Measurements from ENCODE around the gene OVCA2.

Gene OVCA2

DNA sequence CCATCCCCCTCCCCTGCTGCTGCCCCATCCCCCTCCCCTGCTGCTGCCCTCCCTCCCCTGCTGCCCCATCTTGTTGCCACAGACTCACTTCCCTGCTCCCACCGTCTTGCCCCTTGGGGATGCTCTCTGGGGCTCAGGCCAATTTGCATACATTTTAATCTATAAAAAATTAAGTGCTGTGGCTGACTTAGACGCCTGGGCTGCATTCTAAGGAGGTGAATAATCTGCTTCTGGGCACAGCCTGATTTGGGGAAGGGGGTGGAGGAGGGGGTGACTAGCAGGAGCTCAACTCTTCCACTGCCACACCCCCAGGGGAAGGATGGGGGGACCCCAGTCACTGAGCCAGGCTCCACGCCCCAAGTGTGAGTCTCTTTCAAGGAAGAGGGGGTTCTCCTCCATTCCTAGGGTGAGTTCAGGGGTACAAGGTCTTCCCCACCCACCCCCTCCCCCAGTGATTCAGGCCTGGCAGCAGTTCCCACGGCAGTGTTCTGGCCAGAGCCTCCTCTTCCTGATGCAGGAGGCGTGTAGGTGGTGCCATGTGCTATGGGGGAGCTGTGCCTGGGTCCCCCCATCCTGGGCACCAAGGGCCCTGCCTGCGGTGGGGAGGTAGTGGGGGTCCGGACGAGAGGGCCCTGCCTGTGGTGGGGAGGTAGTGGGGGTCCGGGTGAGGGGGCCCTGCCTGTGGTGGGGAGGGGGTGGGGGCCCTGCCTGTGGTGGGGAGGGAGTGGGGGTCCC, 6.8 kb upstream of the OVCA2 start:
- DNase-seq = peak; percentile 83

DNA sequence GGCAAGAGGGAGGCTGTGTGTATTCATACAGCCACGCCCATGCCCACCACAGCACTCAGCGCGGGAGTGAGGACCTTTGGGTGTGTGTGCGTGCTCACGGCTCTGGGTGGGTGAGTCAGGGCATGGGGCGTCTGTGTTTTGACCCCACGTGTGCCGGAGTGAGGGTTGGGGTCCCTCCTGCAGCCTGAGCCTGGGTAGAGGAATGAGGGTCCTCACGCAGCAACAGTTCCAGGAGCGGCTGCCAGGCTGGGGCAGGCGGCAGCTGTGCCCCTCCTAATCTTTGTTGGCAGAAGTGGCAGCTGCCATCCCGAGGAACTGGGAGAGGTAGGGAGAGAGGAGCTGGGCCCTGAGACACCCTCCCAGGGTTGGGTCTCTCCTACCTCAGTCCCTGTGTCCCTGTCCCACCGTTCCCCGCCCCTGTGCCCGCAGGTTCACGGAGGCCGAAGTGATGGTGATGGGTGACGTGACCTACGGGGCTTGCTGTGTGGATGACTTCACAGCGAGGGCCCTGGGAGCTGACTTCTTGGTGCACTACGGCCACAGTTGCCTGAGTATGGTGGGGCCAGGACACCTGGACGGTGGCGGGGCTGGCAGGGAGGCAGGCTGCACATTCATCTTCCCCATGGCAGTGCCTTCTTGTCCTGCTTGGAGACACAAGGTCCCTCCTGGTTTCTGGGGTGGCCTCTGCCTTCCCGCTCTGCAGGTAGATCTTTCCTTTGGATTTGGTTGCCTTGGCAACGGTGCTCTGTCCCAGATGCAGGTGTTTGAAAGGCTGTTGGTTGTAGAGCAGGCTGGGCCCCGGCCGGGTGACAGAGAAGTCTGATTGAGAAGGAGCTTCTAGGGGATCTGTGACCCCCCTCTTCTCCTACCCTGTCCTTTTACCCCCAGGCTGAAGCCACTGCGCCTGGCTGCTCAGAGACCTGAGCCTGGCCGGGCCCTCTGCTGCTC, 6.0 kb upstream of the OVCA2 start:
- no peak for DNase-seq

DNA sequence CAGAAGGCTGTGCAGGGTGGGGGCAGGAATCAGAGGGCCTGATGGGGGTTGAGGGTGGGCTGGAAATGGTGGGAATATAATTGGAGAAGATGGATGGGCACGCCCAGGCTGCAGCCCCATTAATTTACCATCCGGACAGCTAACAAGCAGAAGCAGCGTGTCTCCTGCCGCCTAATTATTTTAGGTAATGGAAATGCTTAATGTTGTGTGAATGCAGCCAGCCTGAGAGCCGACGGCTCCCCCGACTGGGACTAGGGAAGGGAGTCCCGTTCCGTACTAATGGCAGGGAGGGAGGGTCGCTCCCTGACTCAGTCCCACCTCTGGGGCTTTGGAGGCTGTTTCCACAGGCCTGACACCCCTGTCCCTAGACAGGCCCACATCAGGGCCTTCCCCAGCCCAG, 4.7 kb upstream of the OVCA2 start:
- DNase-seq = no peak

DNA sequence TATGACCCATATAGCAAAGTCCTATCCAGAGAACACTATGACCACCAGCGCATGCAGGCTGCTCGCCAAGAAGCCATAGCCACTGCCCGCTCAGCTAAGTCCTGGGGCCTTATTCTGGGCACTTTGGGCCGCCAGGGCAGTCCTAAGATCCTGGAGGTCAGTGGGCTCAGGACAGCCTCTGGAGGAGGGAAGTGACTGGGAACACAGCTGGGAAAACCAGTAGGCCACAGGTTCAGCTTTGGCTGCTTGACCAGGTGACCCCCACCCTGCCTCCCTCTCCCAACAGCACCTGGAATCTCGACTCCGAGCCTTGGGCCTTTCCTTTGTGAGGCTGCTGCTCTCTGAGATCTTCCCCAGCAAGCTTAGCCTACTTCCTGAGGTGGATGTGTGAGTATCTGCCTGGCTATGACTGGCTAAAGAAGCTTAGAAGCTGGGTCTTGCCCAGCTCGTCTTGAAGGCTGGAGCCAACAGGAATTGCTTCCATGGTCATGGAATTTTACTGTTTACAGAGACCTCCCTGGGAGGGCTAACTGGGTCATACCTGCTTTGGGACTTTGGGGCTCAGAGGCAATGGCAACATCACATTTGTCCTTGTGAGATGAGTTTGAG, 1.5 kb upstream of the OVCA2 start:
- no peak for DNase-seq

DNA sequence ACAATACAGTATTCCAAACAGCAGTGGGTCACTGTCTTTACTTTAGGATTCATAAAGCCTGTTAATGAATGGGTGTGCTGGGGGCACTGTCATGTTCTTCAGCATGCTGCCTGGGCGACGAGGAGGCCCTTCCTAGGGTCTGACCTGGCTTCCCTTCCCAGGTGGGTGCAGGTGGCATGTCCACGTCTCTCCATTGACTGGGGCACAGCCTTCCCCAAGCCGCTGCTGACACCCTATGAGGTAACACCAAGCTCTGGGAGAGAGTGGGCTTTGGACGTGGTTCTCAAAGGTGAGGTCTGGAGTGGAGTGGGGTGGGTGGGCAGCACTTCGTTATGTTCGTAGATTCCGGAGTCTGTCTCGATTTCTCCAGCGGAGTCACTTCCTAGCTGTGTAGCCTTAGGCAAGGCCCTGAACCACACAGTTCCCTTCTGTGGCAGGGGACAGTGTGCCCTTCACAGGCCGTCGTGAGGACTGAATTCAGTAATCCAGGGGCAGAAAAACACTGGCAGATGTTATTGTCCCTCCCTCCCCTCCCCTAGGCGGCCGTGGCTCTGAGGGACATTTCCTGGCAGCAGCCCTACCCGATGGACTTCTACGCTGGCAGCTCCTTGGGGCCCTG, 771 bp upstream of the OVCA2 start:
- peak; percentile 53 for DNase-seq

DNA sequence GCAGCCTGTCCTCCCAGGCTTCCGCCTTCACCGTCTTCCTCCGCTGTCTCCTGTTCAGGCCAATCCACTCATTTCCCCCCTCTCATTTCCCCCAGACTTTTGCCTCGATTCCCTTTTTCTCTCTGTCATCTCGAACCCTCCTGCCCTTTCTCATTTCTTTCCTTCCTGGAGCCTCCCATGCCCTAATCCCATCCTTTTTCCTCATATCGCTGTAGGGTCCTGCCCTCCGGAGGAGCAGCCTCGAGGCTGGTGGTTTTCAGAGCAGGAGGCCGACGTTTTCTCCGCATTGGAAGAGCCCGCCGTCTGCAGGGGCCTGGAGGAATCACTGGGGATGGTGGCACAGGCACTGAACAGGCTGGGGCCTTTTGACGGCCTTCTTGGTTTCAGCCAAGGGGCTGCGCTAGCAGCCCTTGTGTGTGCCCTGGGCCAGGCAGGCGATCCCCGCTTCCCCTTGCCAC, 597 bp downstream of the OVCA2 start:
- peak; percentile 27 for DNase-seq

DNA sequence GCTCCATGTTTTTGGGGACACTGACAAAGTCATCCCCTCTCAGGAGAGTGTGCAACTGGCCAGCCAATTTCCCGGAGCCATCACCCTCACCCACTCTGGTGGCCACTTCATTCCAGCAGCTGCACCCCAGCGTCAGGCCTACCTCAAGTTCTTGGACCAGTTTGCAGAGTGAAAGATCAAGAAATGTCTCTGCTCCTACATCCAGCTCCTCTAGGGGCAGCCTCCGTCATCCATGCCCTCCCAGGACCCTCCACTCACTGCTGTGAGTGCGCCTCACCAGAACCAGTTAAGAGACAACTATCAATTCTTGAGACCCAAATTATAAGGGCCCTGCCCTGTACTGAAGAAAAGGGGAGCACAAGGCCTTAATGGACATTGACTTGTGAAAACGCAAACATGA, 1.1 kb downstream of the OVCA2 start:
- no peak for DNase-seq

DNA sequence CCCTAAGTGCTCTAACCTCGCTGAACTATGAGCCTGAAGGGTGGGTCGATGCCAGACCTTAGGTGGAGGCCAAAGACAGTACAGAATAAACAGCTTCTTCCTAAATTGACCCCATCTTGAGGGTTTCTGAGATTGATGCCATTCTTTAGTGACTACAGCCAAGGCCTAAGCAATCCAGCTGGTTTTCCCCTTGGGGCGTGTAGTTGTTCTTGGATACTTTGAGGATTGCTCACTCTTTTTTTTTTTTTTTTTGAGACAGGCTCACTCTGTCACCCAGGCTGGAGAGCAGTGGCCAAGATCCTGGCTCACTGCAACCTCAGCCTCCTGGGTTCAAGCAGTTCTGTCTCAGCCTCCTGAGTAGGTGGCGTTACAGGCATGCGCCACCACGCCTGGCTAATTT, 2.0 kb downstream of the OVCA2 start:
- no peak for DNase-seq

DNA sequence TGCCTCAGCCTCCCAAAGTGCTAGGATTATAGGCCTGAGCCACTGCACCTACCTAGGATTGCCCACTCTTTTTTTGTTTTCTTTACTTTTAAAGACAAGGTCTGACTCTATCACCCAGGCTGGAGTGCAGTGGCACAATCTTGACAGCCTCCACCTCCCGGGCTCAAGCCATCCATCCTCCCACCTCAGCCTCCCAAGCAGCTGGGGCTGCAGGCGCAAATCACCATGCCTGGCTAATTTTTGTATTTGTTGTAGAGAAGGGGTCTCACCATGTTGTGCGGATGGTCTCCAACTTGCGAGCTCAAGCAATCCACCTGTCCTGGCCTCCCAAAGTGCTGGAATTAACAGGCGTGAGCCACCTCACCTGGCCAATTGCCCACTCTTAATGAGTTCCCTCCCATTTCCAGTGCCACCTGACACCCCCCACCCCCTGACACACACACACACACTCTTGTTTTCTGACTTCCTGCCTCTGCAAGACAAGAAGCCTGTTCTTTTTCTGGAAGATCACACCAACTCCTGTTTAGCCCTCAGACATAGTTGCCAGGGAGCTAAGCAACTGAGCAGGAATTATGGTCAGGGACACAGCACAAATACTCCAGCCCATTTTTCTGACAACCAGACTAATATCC, 2.6 kb downstream of the OVCA2 start:
- DNase-seq = no peak

DNA sequence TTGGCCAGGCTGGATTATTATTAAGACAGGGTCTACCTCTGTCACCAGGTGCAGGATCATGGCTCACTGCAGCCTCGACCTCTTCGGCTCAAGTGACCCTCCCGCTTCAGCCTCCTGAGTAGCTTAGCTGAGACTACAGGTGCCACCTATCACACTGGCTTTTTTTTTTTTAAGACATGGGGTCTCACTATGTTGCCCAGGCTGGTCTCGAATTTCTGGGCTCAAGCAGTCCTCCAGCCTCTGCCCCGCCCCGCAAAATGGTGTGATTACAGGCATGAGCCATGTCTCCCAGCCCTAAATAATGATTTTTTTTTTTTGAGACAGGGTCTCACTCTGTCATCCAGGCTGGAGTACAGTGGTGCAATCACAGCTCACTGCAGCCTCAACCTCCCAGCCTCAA, 5.8 kb downstream of the OVCA2 start:
- no peak for DNase-seq

DNA sequence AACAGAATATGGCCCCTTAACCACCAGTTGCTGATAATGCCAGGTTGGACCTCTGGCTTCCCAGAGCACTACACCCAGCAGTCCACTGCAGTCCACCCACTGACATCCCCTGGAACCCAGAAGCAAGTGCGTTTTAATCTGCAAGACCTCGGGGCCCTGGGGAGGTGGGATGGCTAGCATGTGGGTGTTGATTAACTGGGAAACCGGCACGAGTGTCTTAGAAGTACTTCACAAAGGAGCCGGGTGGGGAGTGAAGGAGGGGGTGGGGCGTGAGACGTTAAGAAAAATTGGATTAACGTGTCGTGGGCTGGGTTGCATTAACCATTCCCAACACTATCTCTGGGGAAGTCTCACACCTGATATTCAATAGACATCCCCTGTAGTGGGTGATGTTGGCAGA, 7.0 kb downstream of the OVCA2 start:
- no peak for DNase-seq

DNA sequence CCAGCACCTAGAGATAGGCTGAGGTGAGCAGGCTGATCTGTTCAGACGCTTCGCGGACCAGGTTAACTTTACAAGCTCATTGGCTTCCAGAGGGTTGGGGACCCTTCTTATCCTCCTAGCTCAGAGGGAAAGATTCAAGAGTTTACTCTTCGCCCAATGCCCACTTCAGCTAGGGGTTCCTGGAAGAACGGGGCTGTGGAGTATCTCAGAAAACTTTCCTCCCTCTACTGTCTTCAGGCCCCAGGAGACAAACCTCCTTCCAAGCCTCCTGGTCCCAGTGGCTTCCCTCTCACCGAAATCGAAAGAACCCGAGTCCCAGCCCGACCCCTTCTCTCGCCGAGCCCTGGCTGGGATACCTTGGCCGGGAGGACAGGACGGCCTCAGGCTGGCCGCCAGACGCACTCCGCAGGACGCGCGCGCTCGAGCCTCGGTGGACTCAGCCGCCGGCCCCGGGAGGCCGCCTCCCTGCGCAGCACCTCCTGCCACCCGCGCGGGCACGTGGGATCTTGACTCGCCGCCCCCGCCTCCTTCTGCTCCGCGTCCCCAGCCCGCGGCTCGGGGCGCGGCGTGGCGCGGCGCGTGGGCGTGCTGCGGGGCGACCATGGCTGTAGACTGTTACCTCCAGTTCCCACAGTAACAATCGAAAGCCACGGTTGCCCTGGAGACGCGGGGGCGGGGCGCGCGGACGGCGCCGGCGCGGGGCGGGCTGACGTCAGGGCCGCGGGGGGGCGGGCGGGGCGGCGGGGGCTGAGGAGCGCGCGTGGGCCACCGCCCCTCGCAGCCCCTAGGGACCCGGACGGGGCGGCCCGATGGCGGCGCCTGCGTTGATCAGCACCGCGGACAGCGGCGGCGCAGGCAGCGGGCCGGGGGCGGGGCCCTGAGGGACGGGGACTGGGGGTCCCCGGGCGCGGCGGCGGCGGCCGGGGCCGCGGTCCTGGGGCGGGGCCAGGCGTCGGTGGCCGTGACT, 7.8 kb downstream of the OVCA2 start:
- DNase-seq = peak; percentile 84

DNA sequence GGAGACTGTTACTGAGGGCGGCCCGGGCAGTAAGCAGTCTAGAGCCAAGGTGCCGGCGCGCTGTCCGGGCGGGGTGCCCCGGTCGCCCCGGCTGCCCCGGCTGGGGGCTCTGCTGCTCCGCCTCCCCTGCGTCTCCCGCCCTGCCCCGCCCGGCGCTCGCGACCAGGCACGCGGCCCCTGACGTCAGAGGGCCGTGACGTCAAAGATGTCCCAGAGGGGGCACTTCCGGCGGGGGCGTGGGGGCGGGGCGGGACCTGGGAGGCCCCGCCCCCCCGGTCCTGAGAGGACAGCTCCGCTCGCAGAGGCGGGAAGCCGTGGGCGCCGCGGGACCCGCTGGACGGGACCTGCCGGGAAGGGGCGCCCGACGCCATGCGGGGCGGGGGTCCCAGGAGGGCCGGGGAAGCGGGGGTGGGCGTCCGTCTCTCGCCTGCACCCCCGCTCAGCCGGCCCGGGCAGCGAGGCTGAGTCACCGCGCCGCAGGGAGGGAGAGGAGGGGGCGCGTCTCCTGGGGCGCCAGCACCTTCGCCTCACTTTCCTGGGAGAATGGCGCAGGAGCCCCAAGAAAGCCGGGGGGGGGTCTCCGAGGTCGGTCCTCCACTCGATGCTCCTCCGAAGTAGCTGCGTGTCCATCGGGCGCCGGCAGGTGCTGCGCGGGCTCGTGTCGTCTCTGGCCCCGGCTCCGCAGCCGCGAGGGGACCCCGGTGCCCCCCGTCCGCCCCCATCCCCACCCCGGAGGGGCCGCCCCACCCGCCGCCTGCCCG, 8.7 kb downstream of the OVCA2 start:
- peak; percentile 74 for DNase-seq

DNA sequence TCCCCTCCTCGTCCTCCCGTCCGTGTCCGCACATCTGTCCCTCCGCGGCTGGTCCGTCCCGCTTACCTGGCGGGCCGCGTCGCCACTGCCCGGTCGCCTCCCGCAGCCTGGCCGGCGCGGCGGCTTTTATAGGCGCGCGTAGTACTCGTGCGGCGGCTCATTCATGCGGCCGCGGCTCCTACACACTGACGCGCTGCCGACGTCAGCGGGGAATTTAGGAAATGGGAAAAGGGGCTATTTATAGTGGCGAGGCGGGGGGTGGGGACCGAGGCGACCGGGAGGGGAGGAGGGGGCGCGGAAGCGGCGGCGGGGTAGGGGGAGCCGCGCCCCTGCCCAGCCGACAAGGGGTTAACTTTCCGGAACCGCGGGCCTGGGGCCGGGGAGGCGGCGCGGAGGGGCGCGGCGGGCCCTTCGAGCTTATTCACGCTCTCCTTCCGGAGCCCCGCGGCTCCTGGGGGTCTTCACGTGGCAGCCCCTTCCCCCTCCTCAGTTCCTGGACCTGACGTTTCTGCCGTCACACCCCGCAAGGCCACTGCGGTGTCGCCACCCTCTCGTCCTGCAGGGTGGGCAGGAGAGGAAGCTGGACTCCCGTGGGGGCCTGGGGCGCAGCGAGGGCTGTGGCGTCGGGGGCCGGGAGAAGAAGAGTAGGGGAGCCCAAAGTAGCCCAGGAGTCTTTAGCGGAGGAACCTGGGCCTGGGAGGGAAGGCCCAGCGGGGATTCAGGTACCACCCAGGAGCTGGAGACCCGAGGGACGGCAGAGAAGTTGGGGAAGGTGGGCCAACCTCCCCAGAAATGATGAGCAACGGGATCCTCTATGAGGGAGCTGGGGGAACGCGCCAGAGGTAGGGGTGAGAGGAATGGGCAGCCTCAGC, 9.5 kb downstream of the OVCA2 start:
- DNase-seq = no peak

DNA sequence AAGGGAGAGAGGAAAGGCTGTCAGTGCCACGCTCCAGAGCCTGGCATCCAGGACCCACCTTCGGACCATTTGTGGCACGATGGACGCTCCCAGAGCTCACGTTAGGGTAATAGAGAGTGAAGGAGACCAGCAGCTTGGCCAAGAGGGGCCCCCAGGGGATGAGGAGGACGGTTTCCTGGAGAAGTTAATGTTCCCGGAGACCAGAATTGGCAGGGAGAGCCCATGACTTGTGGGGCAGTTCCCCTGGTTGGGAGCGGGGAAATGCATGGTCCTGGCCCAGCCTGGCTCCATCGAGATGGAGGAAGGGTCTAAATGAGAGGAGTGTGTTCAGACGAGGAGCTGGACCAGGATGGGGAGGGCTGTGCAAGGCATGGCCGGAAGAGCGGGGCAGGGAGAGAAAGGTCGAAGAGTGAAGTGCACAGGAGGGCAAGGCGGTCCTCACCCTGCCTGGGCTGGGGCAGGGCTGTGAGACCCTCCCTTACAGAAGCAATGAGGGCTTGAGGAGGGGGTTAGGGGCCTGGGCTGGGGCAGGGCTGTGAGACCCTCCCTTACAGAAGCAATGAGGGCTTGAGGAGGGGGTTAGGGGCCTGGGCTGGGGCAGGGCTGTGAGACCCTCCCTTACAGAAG, 10.2 kb downstream of the OVCA2 start:
- no peak for DNase-seq

DNA sequence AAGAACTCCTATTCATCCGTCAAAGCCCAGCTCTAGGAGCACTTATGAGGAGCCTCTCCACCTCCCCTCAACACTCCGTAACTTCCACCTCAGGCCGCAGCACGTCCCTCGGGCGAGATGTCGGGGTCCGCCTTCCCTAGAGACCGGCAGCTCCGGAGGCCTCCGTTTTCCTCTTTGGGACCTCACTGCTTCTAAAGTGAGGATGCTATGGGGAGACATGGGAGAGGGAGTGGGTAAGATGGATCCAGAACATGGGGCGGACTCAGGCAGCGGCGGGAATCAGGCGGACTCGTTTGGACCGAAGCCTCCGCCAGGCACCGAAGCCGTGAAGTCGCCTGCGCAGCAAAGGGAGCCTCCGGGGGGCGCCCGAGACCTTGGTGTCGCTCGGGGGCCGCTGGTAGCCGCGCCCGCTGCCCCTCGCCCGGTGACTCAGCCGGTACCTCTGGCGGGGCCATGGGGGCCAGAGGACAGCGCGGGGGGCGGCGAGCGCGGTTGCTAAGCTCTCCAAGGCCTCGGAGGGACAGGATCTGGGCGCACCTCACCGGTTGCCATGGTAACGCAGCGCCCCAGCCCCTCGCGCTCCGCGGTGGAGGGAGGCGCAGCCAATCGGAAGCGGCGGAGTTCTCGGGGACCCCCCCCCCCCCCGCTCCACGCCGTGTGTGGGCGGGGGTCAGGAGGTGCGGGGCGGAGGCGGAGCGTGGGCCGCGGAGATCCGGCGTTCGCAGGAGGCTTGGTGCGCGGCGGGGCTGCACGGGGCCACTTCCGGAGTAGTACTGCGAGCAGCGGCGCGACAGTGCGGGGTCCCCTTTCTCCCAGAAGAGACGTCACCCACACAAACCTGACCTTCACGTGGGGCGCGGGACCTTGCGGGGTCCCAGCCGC, 11.8 kb downstream of the OVCA2 start:
- DNase-seq = peak; percentile 74

DNA sequence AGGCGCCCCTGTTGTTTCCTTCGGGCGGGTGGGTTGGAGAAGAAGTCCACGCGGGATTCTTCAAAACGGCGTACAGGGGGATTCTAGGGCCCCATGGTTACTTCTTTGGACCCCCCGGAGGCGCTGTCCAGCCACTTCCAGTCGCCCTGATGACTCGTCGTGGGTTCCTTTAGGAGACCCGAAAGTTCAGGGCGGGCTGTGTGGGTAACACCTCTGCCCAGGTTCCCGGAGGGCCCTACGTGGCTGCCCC, 12.4 kb downstream of the OVCA2 start:
- DNase-seq = no peak

DNA sequence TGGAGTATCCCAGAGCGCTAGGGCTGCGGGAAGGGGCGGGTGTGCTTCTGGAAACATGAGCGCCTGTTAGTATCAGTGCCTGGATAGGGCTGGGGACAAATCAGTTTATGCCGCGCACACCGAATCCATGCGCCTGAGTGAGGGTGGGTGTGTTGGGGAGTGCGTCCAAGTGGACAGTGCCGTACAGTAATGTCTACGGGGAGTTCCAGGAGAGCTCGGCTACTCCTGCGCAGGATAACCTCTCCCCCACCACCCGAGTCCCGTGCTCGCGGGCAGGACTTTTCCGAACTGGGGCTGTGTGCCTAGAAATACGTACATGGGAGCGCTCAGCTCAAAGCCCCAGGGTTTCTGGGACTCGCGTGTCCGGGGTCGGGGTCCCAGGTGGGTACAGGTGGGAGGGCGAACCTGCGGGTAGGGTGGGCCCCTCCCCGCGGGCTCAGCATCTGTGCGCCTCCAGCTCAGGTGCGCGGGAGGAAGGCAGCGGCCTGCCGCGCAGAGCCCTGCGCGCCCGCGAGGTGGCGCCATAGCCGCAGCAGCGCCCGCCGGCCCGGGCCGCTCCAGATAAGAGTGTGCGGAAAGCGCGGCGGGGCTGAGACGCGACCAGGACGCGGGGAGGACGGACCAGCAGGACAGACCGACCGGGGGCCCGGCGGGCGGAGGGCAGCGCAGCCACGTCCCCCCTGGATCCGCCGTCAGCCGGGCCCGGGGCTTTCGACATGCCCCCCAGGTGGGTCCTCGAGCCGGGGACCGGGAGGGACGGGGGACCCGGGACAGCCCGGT, 12.9 kb downstream of the OVCA2 start, which contains the start of gene HIC1:
Gene HIC1, plus strand, starts transcription at position 592 of the 780 bp plus-strand sequence. CDS start 1,588 bp downstream, outside the sequence.
- DNase-seq = peak; percentile 66
